SU-DHL-6 (cell line): ENCODE data around the gene MYH6.

Source experiments
- H2AFZ ChIP-seq: fragments of 200-600 bp; sonication (generic); 2 replicates; pipeline ENCODE4 v1.6.1; 2014; ENCODE audit warnings: low read depth, mild to moderate bottlenecking, moderate library complexity, mixed read lengths, antibody characterized with exemption, low read length; ENCODE audit not compliant: severe bottlenecking
- H3F3A ChIP-seq: fragments of 200-600 bp; shearing (Covaris generic); 2 replicates; pipeline ENCODE4 v1.6.0; 2016; ENCODE audit warnings: antibody characterized with exemption, mild to moderate bottlenecking; ENCODE audit not compliant: insufficient read depth
- H3K27ac ChIP-seq: fragments of 200-600 bp; sonication (generic); 2 replicates; pipeline ENCODE4 v1.5.1; 2016; ENCODE audit warnings: low read depth, mild to moderate bottlenecking, low read length, moderate library complexity, mixed read lengths
- H3K27me3 ChIP-seq: fragments of 200-600 bp; sonication (generic), shearing (Covaris generic); 2 replicates; pipeline ENCODE4 v1.6.0; 2014; ENCODE audit warnings: mild to moderate bottlenecking, low read length
- H3K36me3 ChIP-seq: fragments of 200-600 bp; sonication (generic); 2 replicates; pipeline ENCODE4 v1.6.1; 2014; ENCODE audit warnings: mild to moderate bottlenecking, low read length, mixed read lengths
- H3K4me2 ChIP-seq: fragments of 300-600, 200-600 bp; shearing (Covaris generic), sonication (generic); 2 replicates; pipeline ENCODE4 v1.6.0; 2014; ENCODE audit warnings: low read length, low read depth, mild to moderate bottlenecking; ENCODE audit not compliant: poor library complexity, severe bottlenecking
- H3K4me3 ChIP-seq: fragments of 200-600 bp; sonication (generic); 2 replicates; pipeline ENCODE4 v1.5.1; 2014; ENCODE audit warnings: antibody characterized with exemption, low read length, mild to moderate bottlenecking, mixed read lengths; ENCODE audit not compliant: insufficient read depth, poor library complexity, severe bottlenecking
- H3K79me2 ChIP-seq: fragments of 200-600 bp; sonication (generic); 2 replicates; pipeline ENCODE4 v1.6.1; 2014; ENCODE audit warnings: mild to moderate bottlenecking, low read length, moderate library complexity; ENCODE audit not compliant: insufficient read depth
- H3K9ac ChIP-seq: fragments of 200-600 bp; sonication (generic); 2 replicates; pipeline ENCODE4 v1.7.0; 2014; ENCODE audit warnings: mild to moderate bottlenecking, low read length
- H3K9me2 ChIP-seq: fragments of 200-600 bp; sonication (generic); replicated peaks from 2 replicates; pipeline ENCODE4 v1.6.1; 2014; ENCODE audit warnings: low read length; ENCODE audit not compliant: insufficient read depth
- H3K9me3 ChIP-seq: fragments of 200-600 bp; sonication (generic); 2 replicates; pipeline ENCODE4 v1.6.1; 2014; ENCODE audit warnings: low read length, mixed read lengths; ENCODE audit not compliant: insufficient read depth
- H4K20me1 ChIP-seq: fragments of 200-600 bp; sonication (generic); 2 replicates; pipeline ENCODE4 v1.6.1; 2014; ENCODE audit warnings: low read depth, mild to moderate bottlenecking, antibody characterized with exemption, low read length, moderate library complexity, mixed read lengths
- EZH2phosphoT487 ChIP-seq: fragments of 200-600 bp; sonication (generic), shearing (Covaris generic); conservative IDR thresholded peaks from 2 replicates; pipeline ENCODE4 v1.6.1; 2018; ENCODE audit warnings: mild to moderate bottlenecking, antibody characterized with exemption, low read length, moderate library complexity, mixed read lengths
- TF ChIP-seq, protein P1 (sequence below): fragments of 200-600 bp; sonication (generic); IDR thresholded peaks from one replicate; pipeline ENCODE4 v1.5.1; 2017; ENCODE audit warnings: antibody characterized with exemption, mild to moderate bottlenecking, low read length, moderate library complexity; ENCODE audit not compliant: insufficient read depth, poor library complexity, severe bottlenecking

Gene MYH6

GRCh38 chr14:23365036-23365731 lies 42.9 kb downstream of the MYH6 start, which contains the start of gene EFS:
Gene EFS, minus strand, starts transcription at chr14:23365172. Its CDS starts 147 bp downstream, at chr14:23365025.
- H3K27ac ChIP-seq: no peak within 1 kb of the TSS
- H3K4me3 ChIP-seq: no peak within 1 kb of the TSS

DNA sequence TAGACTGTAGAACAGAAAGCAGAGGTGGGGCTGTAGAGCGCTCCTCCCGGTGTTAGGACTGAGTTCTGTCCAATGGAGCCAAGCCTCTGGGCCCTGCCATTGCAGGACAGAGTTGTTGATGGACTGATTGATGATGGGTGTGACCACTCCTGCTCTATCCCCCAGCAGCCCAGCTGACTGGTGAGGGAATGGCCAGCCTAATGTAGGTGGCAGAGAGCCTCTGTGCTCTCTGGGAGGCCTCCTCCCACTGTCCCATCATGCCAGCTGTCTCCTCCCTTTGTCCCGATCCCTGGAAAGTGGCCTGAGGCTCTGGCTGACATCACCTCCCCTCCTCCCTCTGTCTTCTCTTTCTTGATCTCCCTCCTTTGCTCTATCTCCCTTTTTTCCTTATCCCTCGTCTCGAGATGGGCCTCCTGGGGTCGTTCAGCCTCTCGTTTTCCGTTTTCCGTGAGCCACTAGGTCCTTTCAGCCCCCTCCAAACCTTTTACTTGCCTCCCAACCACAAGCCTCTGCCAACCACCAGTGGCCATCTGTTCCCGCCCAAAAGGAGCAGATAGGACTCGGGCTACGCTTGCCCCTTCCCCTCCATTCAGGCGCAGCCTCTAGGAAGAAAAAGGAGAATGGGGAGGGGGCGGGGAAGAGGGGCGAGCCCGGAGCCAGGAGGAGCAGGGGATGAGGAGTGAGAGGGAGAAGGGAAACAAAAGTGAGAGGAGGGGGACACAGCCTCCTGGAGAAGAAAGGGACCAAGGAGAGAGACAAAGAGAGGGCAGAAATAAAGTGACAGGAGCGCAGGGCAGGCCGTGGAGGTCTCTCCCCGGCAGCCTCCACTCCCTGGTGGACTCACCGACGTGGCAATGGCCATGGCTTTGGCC lies 43.7 kb downstream of the MYH6 start:
- no peaks in the 10 kb centered on the region for H4K20me1 ChIP-seq
- no peaks in the 10 kb centered on the region for H3K79me2 ChIP-seq
- H3F3A ChIP-seq: no peaks in the 10 kb centered on the region
- no peak overlapping the region for H2AFZ ChIP-seq
- no peaks in the 10 kb centered on the region for H3K36me3 ChIP-seq
- H3K4me2 ChIP-seq: no peak overlapping the region
- H3K9ac ChIP-seq: no peak overlapping the region
- TF ChIP-seq EZH2phosphoT487: no peak
- TF ChIP-seq, protein P1, sequence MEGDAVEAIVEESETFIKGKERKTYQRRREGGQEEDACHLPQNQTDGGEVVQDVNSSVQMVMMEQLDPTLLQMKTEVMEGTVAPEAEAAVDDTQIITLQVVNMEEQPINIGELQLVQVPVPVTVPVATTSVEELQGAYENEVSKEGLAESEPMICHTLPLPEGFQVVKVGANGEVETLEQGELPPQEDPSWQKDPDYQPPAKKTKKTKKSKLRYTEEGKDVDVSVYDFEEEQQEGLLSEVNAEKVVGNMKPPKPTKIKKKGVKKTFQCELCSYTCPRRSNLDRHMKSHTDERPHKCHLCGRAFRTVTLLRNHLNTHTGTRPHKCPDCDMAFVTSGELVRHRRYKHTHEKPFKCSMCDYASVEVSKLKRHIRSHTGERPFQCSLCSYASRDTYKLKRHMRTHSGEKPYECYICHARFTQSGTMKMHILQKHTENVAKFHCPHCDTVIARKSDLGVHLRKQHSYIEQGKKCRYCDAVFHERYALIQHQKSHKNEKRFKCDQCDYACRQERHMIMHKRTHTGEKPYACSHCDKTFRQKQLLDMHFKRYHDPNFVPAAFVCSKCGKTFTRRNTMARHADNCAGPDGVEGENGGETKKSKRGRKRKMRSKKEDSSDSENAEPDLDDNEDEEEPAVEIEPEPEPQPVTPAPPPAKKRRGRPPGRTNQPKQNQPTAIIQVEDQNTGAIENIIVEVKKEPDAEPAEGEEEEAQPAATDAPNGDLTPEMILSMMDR: no peak
- no peaks in the 10 kb centered on the region for H3K9me2 ChIP-seq
- H3K4me3 ChIP-seq: no peak overlapping the region
- no peaks in the 10 kb centered on the region for H3K27me3 ChIP-seq
- H3K27ac ChIP-seq: no peak overlapping the region
- no peaks in the 10 kb centered on the region for H3K9me3 ChIP-seq

More at GRCh38 chr14:23365036-23365731, 42.9 kb downstream of the MYH6 start, which contains the start of gene EFS:
- Histone ChIP-seq H3F3A (no peaks in the 10 kb centered on the region), H3K9ac (no peak within 1 kb of the TSS), H3K36me3 (no peaks in the 10 kb centered on the region), H3K9me2 (no peaks in the 10 kb centered on the region), H3K27me3 (no peaks in the 10 kb centered on the region), H3K79me2 (no peaks in the 10 kb centered on the region), H3K4me2 (no peak within 1 kb of the TSS), H2AFZ (no peak within 1 kb of the TSS), H3K9me3 (no peaks in the 10 kb centered on the region), H4K20me1 (no peaks in the 10 kb centered on the region)
- TF ChIP-seq, protein P1: no peak
- TF ChIP-seq EZH2phosphoT487: no peak

GRCh38 chr14:23362200-23362599 lies 45.9 kb downstream of the MYH6 start:
- Histone ChIP-seq H3K27ac (no peak overlapping the region), H3K9ac (no peak overlapping the region), H3K79me2 (no peaks in the 10 kb centered on the region), H4K20me1 (no peaks in the 10 kb centered on the region), H3K9me3 (no peaks in the 10 kb centered on the region), H3K9me2 (no peaks in the 10 kb centered on the region), H3K27me3 (no peaks in the 10 kb centered on the region), H3K4me3 (no peak overlapping the region), H2AFZ (no peak overlapping the region), H3K4me2 (no peak overlapping the region), H3F3A (no peaks in the 10 kb centered on the region), H3K36me3 (no peaks in the 10 kb centered on the region)
- TF ChIP-seq, protein P1: no peak
- TF ChIP-seq EZH2phosphoT487: no peak
